HL-60 (cell line): ENCODE data around the gene SPATA3.

Experiments
- DNase-seq, 2 experiments: peaks; one replicate each; pipeline ENCODE4 v3.0.0-alpha.2; 2010 to 2020; ENCODE audit warnings: low read depth in 1 of 2, low spot score in 1 of 2
- H3K27ac ChIP-seq: fragments of 250-450 bp; sonication (Bioruptor Pico); replicated peaks from 2 replicates; pipeline ENCODE4 v1.5.1; 2020; ENCODE audit warnings: mild to moderate bottlenecking, moderate library complexity
- H3K27me3 ChIP-seq: fragments of 250-450 bp; sonication (Bioruptor Pico); 2 replicates; pipeline ENCODE4 v1.5.1; 2021; ENCODE audit warnings: mild to moderate bottlenecking, moderate library complexity; ENCODE audit not compliant: insufficient read depth, poor library complexity, severe bottlenecking
- H3K4me3 ChIP-seq: replicated peaks from 2 replicates; pipeline ENCODE4 v1.5.1; 2011; ENCODE audit warnings: mild to moderate bottlenecking, control low read depth, low read length; ENCODE audit not compliant: insufficient read depth
- CTCF ChIP-seq: IDR thresholded peaks from one replicate; pipeline ENCODE4 v1.5.1; 2011; ENCODE audit warnings: low read length, control low read depth, inconsistent platforms; ENCODE audit not compliant: insufficient read depth
- GABPA ChIP-seq: IDR thresholded peaks from 2 replicates; pipeline ENCODE4 v1.6.1; 2012; ENCODE audit warnings: low read depth
- POLR2AphosphoS5 ChIP-seq: IDR thresholded peaks from 2 replicates; pipeline ENCODE4 v1.6.1; 2012; ENCODE audit warnings: low read depth
- SPI1 ChIP-seq: IDR thresholded peaks from 2 replicates; pipeline ENCODE4 v1.6.1; 2012; ENCODE audit warnings: low read depth, mild to moderate bottlenecking, borderline replicate concordance
- TF ChIP-seq, protein P1 (sequence below): IDR thresholded peaks from 2 replicates; pipeline ENCODE4 v1.6.1; 2012; ENCODE audit warnings: low read depth; ENCODE audit not compliant: insufficient replicate concordance

Gene SPATA3

GRCh38 chr2:231057590-231057989 lies 61.7 kb downstream of the SPATA3 start:
- Histone ChIP-seq H3K27me3 (no peaks in the 10 kb centered on the region), H3K27ac (peak overlapping the region; percentile 99), H3K4me3 (peak overlapping the region; percentile 99)
- no peak for DNase-seq
- no peak for TF ChIP-seq GABPA
- no peak for TF ChIP-seq POLR2AphosphoS5
- TF ChIP-seq SPI1, result no peak
- TF ChIP-seq, protein P1, sequence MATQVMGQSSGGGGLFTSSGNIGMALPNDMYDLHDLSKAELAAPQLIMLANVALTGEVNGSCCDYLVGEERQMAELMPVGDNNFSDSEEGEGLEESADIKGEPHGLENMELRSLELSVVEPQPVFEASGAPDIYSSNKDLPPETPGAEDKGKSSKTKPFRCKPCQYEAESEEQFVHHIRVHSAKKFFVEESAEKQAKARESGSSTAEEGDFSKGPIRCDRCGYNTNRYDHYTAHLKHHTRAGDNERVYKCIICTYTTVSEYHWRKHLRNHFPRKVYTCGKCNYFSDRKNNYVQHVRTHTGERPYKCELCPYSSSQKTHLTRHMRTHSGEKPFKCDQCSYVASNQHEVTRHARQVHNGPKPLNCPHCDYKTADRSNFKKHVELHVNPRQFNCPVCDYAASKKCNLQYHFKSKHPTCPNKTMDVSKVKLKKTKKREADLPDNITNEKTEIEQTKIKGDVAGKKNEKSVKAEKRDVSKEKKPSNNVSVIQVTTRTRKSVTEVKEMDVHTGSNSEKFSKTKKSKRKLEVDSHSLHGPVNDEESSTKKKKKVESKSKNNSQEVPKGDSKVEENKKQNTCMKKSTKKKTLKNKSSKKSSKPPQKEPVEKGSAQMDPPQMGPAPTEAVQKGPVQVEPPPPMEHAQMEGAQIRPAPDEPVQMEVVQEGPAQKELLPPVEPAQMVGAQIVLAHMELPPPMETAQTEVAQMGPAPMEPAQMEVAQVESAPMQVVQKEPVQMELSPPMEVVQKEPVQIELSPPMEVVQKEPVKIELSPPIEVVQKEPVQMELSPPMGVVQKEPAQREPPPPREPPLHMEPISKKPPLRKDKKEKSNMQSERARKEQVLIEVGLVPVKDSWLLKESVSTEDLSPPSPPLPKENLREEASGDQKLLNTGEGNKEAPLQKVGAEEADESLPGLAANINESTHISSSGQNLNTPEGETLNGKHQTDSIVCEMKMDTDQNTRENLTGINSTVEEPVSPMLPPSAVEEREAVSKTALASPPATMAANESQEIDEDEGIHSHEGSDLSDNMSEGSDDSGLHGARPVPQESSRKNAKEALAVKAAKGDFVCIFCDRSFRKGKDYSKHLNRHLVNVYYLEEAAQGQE, result no peak
- no peak for TF ChIP-seq CTCF
